Body of pancreas (tissue), 4 donors: Measurements from ENCODE around the gene INIP. TPM values are rescaled to one million over a fixed set of nuclear protein-coding genes. Genes with fewer than 3 reads are reported as not detected.

ENCODE experiments used
- ATAC-seq: fragments of 150-250 bp; one replicate; pipeline ENCODE4 v1.9.1; 2016
- DNase-seq, 4 donors: peaks; one replicate each; pipeline ENCODE4 v3.0.0-alpha.2; 2019
- H3K27ac ChIP-seq, 4 donors: fragments of 200-600 bp; sonication (generic); 1 replicate in 3 of 4; 2 replicates in 1 of 4; pipeline versions ENCODE4 v1.5.1 to v1.6.1; 2016 to 2019; ENCODE audit warnings: mild to moderate bottlenecking in 1 of 4, mixed read lengths in 1 of 4, moderate library complexity in 1 of 4
- H3K27me3 ChIP-seq, 2 donors: fragments of 200-600 bp; sonication (generic); one replicate each; pipeline ENCODE4 v1.6.0; 2016; ENCODE audit warnings: mild to moderate bottlenecking in 1 of 2
- H3K36me3 ChIP-seq, 2 donors: fragments of 200-600 bp; sonication (generic); replicated peaks in 1 of 2; 2 replicates each; pipeline ENCODE4 v1.5.1; 2016; ENCODE audit warnings: low read depth in 2 of 2; ENCODE audit not compliant: insufficient read depth in 1 of 2
- H3K4me1 ChIP-seq: fragments of 200-600 bp; sonication (generic); one replicate; pipeline ENCODE4 v1.6.0; 2016
- H3K4me3 ChIP-seq, 2 donors: fragments of 200-600 bp; sonication (generic); 1 replicate in 1 of 2; 2 replicates in 1 of 2; pipeline ENCODE4 v1.5.1; 2016 to 2019
- H3K9me3 ChIP-seq, 3 donors: fragments of 200-600 bp; sonication (generic); 1 replicate in 2 of 3; 2 replicates in 1 of 3; pipeline ENCODE4 v1.5.1; 2016
- CTCF ChIP-seq, 7 experiments: fragments of 450-650 bp in 4 of 7; fragments of 200-600 bp in 3 of 7; sonication (generic) in 3 of 7; IDR thresholded peaks; one replicate each; pipeline ENCODE4 v1.5.1; 2016 to 2019; ENCODE audit warnings: antibody characterized with exemption in 7 of 7
- POLR2A ChIP-seq, 3 donors: fragments of 450-650 bp; IDR thresholded peaks; one replicate each; pipeline ENCODE4 v1.6.1; 2016; ENCODE audit warnings: antibody characterized with exemption in 3 of 3, mild to moderate bottlenecking in 2 of 3
- WGBS, 2 donors: methylation state at CpG; one replicate each; pipeline ENCODE4 v1.1.5; 2017; 5-methylcytosine and 5-hydroxymethylcytosine counted together
- intact Hi-C: fragments of 100-400 bp; cut with DNase I; formaldehyde crosslinking; loops from one replicate; pipeline ENCODE4 v1.15.1; 2023
- total RNA-seq, 2 donors: library from RNA; depleted of rRNA; stranded (reverse); fragments of >200 nt; gene quantifications; one replicate each; pipeline ENCODE4 v1.1.0, GENCODE V29; 2016

The INIP gene
- total RNA-seq, 2 donors from 2014 or later, result 13.5 to 14.5 TPM

GRCh38 chr9:112640311-112640710 is 77.6 kb downstream of the INIP start:
- Histone ChIP-seq H3K27ac (no peak overlapping the region), H3K4me3 (no peak overlapping the region), H3K9me3 (no peaks in the 10 kb centered on the region), H3K4me1 (no peaks in the 10 kb centered on the region), H3K36me3 (no peaks in the 10 kb centered on the region), H3K27me3 (no peaks in the 10 kb centered on the region)
- 94 to 99% methylated on average over 4 of the region's 4 CpGs for WGBS, 2 donors
- ATAC-seq, result no peak
- DNase-seq, result no peak
- TF ChIP-seq POLR2A (IDR thresholded peaks at IDR 0.05) (no peak), CTCF (IDR thresholded peaks at IDR 0.05) (no peak)
- intact Hi-C loops, result no loop called here

Other genes starting within 250 kb of the INIP start
- gene KIAA1958, start 231.3 kb downstream of the INIP start, total RNA-seq, result 1 to 10 TPM; 5.7 to 9.6 TPM
- gene SNX30, start 32.6 kb upstream of the INIP start, total RNA-seq, result 1 to 10 TPM; 4.6 to 8.6 TPM
- gene SLC46A2, start 172.8 kb upstream of the INIP start, total RNA-seq, result under 1 TPM in 1 of 2 donors, not detected in 1; 0.78 TPM